ENCODE results near the gene CCDC150. TPM values are rescaled to one million over a fixed set of nuclear protein-coding genes. Genes with fewer than 3 reads are reported as not detected.
"Not testable (repeated sequence)": the region's sequence is repeated elsewhere in the genome, so short reads cannot be mapped to it uniquely, and the experiment has no call there.

CCDC150 gene
- total RNA-seq, 2 experiments from 2014 or later = 10.4 to 13.8 TPM

GRCh38 chr2:196598846-196599245, 40.7 kb upstream of the CCDC150 start:
- no peaks in the 10 kb centered on the region for H3K9me3 Mint-ChIP-seq
- intact Hi-C loops (cut with micrococcal nuclease) = no loop called here
- no peak overlapping the region for H3K27ac Mint-ChIP-seq
- no peak overlapping the region for H3K4me3 Mint-ChIP-seq
- H3K27me3 Mint-ChIP-seq = peaks cover 23% of the 10 kb centered on the region
- TF ChIP-seq CTCF (IDR thresholded peaks at IDR 0.05) = no peak
- DNase-seq (no peak), ATAC-seq (no peak)
- H3K36me3 Mint-ChIP-seq (ENCODE audit: low read depth) = no peaks in the 10 kb centered on the region
- POLR2A ChIA-PET = no interaction called here
- H3K4me1 Mint-ChIP-seq (ENCODE audit: low read depth) = no peaks in the 10 kb centered on the region
- CTCF ChIA-PET = no interaction called here

GRCh38 chr2:196601430-196602306, 37.8 kb upstream of the CCDC150 start:
- Mint-ChIP-seq H3K27me3 (peaks cover 7% of the 10 kb centered on the region), H3K27ac (no peak overlapping the region), H3K36me3 (ENCODE audit: low read depth) (no peaks in the 10 kb centered on the region), H3K4me1 (ENCODE audit: low read depth) (no peaks in the 10 kb centered on the region), H3K4me3 (no peak overlapping the region), H3K9me3 (no peaks in the 10 kb centered on the region)
- DNase-seq (no peak), ATAC-seq (no peak)
- ChIA-PET CTCF (no interaction called here), POLR2A (no interaction called here)
- no peak for TF ChIP-seq CTCF (IDR thresholded peaks at IDR 0.05)
- intact Hi-C loops (cut with micrococcal nuclease) = no loop called here

- DNase-seq = no peak
- no peaks in the 10 kb centered on the region for H3K4me1 Mint-ChIP-seq (ENCODE audit: low read depth)
- ChIA-PET POLR2A (no interaction called here), CTCF (no interaction called here)
- H3K4me3 Mint-ChIP-seq = no peak overlapping the region
- no peak for TF ChIP-seq CTCF (IDR thresholded peaks at IDR 0.05)
- H3K36me3 Mint-ChIP-seq (ENCODE audit: low read depth) = no peaks in the 10 kb centered on the region
- H3K27me3 Mint-ChIP-seq = peaks cover 4% of the 10 kb centered on the region
- no peak for ATAC-seq
- no peak overlapping the region for H3K27ac Mint-ChIP-seq
- H3K9me3 Mint-ChIP-seq = no peaks in the 10 kb centered on the region
- intact Hi-C loops (cut with micrococcal nuclease) = no loop called here
These were observed 35.3 kb upstream of the CCDC150 start for GRCh38 chr2:196604196-196604595.

GRCh38 chr2:196606516-196606915, 33.0 kb upstream of the CCDC150 start:
- Mint-ChIP-seq H3K36me3 (ENCODE audit: low read depth) (no peaks in the 10 kb centered on the region), H3K27me3 (peaks cover 4% of the 10 kb centered on the region), H3K9me3 (no peaks in the 10 kb centered on the region), H3K27ac (no peak overlapping the region), H3K4me3 (no peak overlapping the region), H3K4me1 (ENCODE audit: low read depth) (no peaks in the 10 kb centered on the region)
- CTCF ChIA-PET = no interaction called here
- no peak for TF ChIP-seq CTCF (IDR thresholded peaks at IDR 0.05)
- intact Hi-C loops (cut with micrococcal nuclease) = no loop called here
- no peak for ATAC-seq
- DNase-seq = no peak
- POLR2A ChIA-PET = no interaction called here

GRCh38 chr2:196607073-196607472, 32.4 kb upstream of the CCDC150 start:
- H3K36me3 Mint-ChIP-seq (ENCODE audit: low read depth) = no peaks in the 10 kb centered on the region
- H3K4me1 Mint-ChIP-seq (ENCODE audit: low read depth) = no peaks in the 10 kb centered on the region
- ChIA-PET POLR2A (no interaction called here), CTCF (interaction anchor here (1.1 kb wide), 1 partner anchor 18 kb away, joined by 5 read pairs; no protein-coding TSS in a partner anchor)
- ATAC-seq (no peak), DNase-seq (no peak)
- no peak overlapping the region for H3K4me3 Mint-ChIP-seq
- no peaks in the 10 kb centered on the region for H3K9me3 Mint-ChIP-seq
- intact Hi-C loops (cut with micrococcal nuclease) = no loop called here
- no peak for TF ChIP-seq CTCF (IDR thresholded peaks at IDR 0.05)
- no peak overlapping the region for H3K27ac Mint-ChIP-seq
- peaks cover 4% of the 10 kb centered on the region for H3K27me3 Mint-ChIP-seq

- H3K27me3 Mint-ChIP-seq; DNase-seq; H3K4me3 Mint-ChIP-seq; H3K36me3 Mint-ChIP-seq (ENCODE audit: low read depth); intact Hi-C loops (cut with micrococcal nuclease); H3K4me1 Mint-ChIP-seq (ENCODE audit: low read depth); POLR2A ChIA-PET; H3K27ac Mint-ChIP-seq; ATAC-seq; H3K9me3 Mint-ChIP-seq: not testable (repeated sequence)
- CTCF ChIA-PET = interaction anchor here (1.1 kb wide), 1 partner anchor 19 kb away, joined by 5 read pairs; no protein-coding TSS in a partner anchor
These were observed 31.6 kb upstream of the CCDC150 start for GRCh38 chr2:196607896-196608295.

Data from activated CD8-positive, alpha-beta T cell treated with anti-CD3 and anti-CD28 coated beads for 36 hours (primary cell).